T-cell (primary cell): ENCODE measurements around the gene FYB1. TPM values are rescaled to one million over a fixed set of nuclear protein-coding genes. Genes with fewer than 3 reads are reported as not detected.

Experiments
- ATAC-seq, 4 experiments: fragments of 200-7000 bp in 3 of 4; fragments of 150-1000 bp in 1 of 4; cut with Tn5 transposase; replicated peaks in 1 of 4; 1 replicate in 3 of 4; 2 replicates in 1 of 4; pipeline ENCODE4 v1.10.0; 2021; ENCODE audit warnings: moderate library complexity in 3 of 4, mild to moderate bottlenecking in 2 of 4, moderate number of reproducible peaks in 1 of 4
- CTCF ChIA-PET, 2 donors: fragments of 300-600 bp; sonication (Branson Sonifier 250); formaldehyde crosslinking; loops; one replicate each; lab custom pipeline; 2022; ENCODE audit warnings: antibody characterized with exemption in 2 of 2; lab: Charles Lee
- POLR2A ChIA-PET, 2 donors: fragments of 300-600 bp; sonication (Branson Sonifier 250); formaldehyde crosslinking; loops; one replicate each; lab custom pipeline; 2022; ENCODE audit warnings: antibody characterized with exemption in 2 of 2; lab: Charles Lee
- DNase-seq, 35 experiments: peaks; one replicate each; pipeline versions ENCODE4 v3.0.0 to v3.0.0-alpha.2; 2013 to 2023
- H3K27ac ChIP-seq: one replicate; pipeline ENCODE4 v1.5.1; 2013; ENCODE audit warnings: low read length
- H3K27me3 ChIP-seq, 2 experiments: replicated peaks in 1 of 2; 1 replicate in 1 of 2; 2 replicates in 1 of 2; pipeline versions ENCODE4 v1.6.1 to v1.7.0; 2013; ENCODE audit warnings: low read length in 1 of 2, mixed read lengths in 1 of 2; ENCODE audit not compliant: control insufficient read depth in 2 of 2, insufficient read depth in 2 of 2; ENCODE audit errors: extremely low read depth in 1 of 2
- H3K36me3 ChIP-seq, 2 donors: 1 replicate in 1 of 2; 2 replicates in 1 of 2; pipeline versions ENCODE4 v1.6.1 to v1.7.0; 2013; ENCODE audit warnings: low read length in 1 of 2; ENCODE audit not compliant: control insufficient read depth in 2 of 2, insufficient read depth in 1 of 2; ENCODE audit errors: extremely low read depth in 1 of 2
- H3K4me1 ChIP-seq, 2 experiments: 1 replicate in 1 of 2; 2 replicates in 1 of 2; pipeline versions ENCODE4 v1.6.1 to v1.7.0; 2013; ENCODE audit warnings: low read length in 2 of 2, mixed read lengths in 1 of 2; ENCODE audit not compliant: insufficient read depth in 2 of 2, control insufficient read depth in 1 of 2; ENCODE audit errors: extremely low read depth in 1 of 2
- H3K4me3 ChIP-seq, 2 donors: 1 replicate in 1 of 2; 2 replicates in 1 of 2; pipeline versions ENCODE4 v1.5.1 to v1.7.0; 2013; ENCODE audit warnings: mild to moderate bottlenecking in 2 of 2, low read length in 1 of 2, moderate library complexity in 1 of 2; ENCODE audit not compliant: control insufficient read depth in 1 of 2; ENCODE audit errors: extremely low read depth in 1 of 2
- H3K9me3 ChIP-seq: 2 replicates; pipeline ENCODE4 v1.7.0; 2013
- H3K27ac Mint-ChIP-seq, 2 donors: one replicate each; pipeline ENCODE4 v1.8.0; 2020 to 2021; ENCODE audit warnings: mild to moderate bottlenecking in 2 of 2, mixed read lengths in 2 of 2
- H3K27me3 Mint-ChIP-seq, 2 donors: one replicate each; pipeline ENCODE4 v1.8.0; 2021 to 2022; ENCODE audit warnings: mixed read lengths in 2 of 2
- H3K36me3 Mint-ChIP-seq: one replicate; pipeline ENCODE4 v1.8.0; 2021; ENCODE audit warnings: mixed read lengths
- H3K4me1 Mint-ChIP-seq, 3 donors: one replicate each; pipeline ENCODE4 v1.8.0; 2020 to 2022; ENCODE audit warnings: mixed read lengths in 3 of 3, mild to moderate bottlenecking in 1 of 3
- H3K4me3 Mint-ChIP-seq, 3 donors: one replicate each; pipeline ENCODE4 v1.8.0; 2020 to 2022; ENCODE audit warnings: mild to moderate bottlenecking in 3 of 3, mixed read lengths in 3 of 3, moderate library complexity in 3 of 3
- H3K9me3 Mint-ChIP-seq, 3 donors: one replicate each; pipeline ENCODE4 v1.8.0; 2020 to 2022; ENCODE audit warnings: mixed read lengths in 3 of 3
- WGBS: methylation state at CpG from one replicate; pipeline ENCODE4 v1.1.5; 2013; ENCODE audit warnings: missing lambda C conversion rate; ENCODE audit not compliant: insufficient coverage; 5-methylcytosine and 5-hydroxymethylcytosine counted together
- total RNA-seq, 35 experiments: library from RNA in 6 of 35; stranded (reverse) in 6 of 35; fragments of 120-200 nt in 1 of 35; gene quantifications; one replicate each; pipeline versions ENCODE4 v1.2.1 to v1.2.4 and lab custom pipeline; 2013 to 2026

FYB1 gene
- total RNA-seq, 5 donors from 2014 or later (not counting 1 experiment from before 2014, with no cell fraction given): 372 to 769 (median 428) TPM

DNA sequence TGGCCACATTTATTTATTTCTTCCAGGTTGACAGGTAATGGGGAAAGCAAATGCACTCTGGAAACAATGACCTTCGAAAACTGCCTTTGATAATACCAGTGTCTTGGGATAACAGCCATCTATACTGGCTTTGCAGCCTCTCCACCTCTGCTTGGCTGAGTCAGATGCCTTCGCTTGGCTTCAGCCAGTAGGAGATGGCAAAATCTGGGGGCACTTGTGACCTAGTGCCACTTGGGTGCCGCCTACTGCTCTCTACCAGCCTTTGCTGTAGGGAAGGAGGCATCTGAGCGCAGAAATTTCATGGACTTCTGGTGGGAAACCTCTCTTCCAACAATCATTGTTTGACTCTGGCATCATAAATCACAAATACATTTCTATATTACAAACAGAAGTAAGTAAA lies 21.8 kb downstream of the FYB1 start:
- ChIA-PET POLR2A (no interaction called here), CTCF (interaction anchor here in 1 of 2 donors (1.0 to 4.5 kb wide), 4 partner anchors 10 to 21 kb away, joined by 4 to 23 read pairs (median 6); no protein-coding TSS in a partner anchor)
- peak overlapping the region; percentile 72 for H3K27ac ChIP-seq
- no peaks in the 10 kb centered on the region for H3K9me3 ChIP-seq
- H3K4me1 ChIP-seq: peaks cover 42 to 43% of the 10 kb centered on the region in 2 experiments
- peak overlapping the region; percentile 74 to 95 (median 81) for H3K4me3 Mint-ChIP-seq
- 0% methylated on average over 2 of the region's 4 CpGs for WGBS
- H3K27me3 Mint-ChIP-seq: no peaks in the 10 kb centered on the region
- H3K36me3 Mint-ChIP-seq: peaks cover 48% of the 10 kb centered on the region
- no peaks in the 10 kb centered on the region for H3K9me3 Mint-ChIP-seq
- no peaks in the 10 kb centered on the region for H3K27me3 ChIP-seq
- peak overlapping the region; percentile 90 to 91 for H3K27ac Mint-ChIP-seq
- H3K36me3 ChIP-seq: peaks cover 0 to 26% of the 10 kb centered on the region in 2 donors
- peak in 32 of 35 experiments; percentile 44 to 80 (median 58) for DNase-seq
- H3K4me1 Mint-ChIP-seq: peaks cover 43 to 49% (median 47%) of the 10 kb centered on the region in 3 donors
- ATAC-seq: peak; percentile 71 to 88 (median 75)
- peak overlapping the region; percentile 58 to 78 for H3K4me3 ChIP-seq

DNA sequence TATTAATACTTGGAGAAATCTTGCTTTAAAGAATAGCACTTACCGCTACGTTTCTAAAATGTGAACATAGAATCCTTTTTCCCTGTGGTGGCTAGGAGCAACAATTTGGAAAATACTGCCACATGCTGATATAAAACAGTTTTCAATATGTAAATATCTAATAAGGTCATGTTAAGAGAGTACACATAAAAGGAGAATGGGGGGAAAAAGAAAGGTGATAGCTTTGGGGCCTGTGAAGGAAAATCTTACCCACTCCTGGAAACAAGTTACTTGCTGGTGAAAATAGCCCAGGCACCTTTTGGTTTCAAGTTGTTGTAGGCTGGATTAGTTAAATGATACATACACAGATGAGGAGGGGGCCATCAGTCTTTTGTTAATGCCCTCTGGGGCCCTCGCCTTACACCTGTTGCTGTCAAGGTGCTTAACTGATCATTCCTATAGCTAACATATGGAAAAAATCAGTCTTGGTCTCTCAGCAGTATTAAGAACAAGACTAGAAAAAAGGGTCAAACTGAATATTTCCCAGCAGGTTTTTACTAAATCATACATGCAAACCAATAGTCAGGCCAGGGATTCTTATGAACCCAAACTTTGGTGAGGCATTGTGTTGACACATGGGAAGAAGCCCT lies 24.1 kb downstream of the FYB1 start:
- DNase-seq: no peak
- peak overlapping the region; percentile 74 to 95 (median 74) for H3K4me3 Mint-ChIP-seq
- H3K4me1 Mint-ChIP-seq: peaks cover 65 to 69% (median 67%) of the 10 kb centered on the region in 3 donors

DNA sequence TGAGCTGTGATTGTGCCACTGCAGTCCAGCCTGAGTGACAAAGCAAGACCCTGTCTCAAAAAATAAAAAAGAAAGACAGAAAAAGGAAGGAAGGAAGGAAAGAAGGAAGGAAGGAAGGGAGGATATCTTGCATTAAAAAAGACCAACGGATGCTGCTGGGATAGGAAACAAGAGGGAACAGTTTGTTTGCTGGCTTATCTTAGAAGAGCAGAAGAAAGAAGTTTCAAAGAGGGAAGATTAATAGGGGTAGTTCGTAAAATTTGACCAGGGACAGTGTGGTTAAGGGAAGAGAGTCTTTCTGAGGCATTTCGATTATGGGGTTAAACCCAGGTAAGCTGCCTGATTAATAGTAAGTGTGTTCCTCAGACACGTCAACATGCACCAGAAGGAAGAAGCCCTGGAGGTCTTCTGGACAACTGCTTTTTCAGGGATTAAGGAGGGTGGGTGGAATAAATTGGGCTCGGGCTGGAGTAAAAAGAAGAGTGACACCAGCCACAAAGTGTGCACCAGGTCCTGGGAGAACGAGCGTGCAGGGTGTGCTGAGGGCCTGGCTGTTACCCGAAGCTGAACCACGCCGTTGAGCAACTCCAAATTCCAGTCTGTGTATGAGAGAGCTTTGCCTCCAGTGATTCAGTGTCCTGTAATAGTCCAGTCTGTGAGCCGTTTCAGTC lies 24.8 kb downstream of the FYB1 start:
- POLR2A ChIA-PET: interaction anchor here in 1 of 2 donors (0.8 kb wide), 1 partner anchor 12 kb away, joined by 3 read pairs; no protein-coding TSS in a partner anchor
- ATAC-seq (no peak), DNase-seq (no peak)
- Histone ChIP-seq H3K36me3 (peaks cover 0 to 28% of the 10 kb centered on the region in 2 donors), H3K9me3 (no peaks in the 10 kb centered on the region), H3K4me1 (peaks cover 48 to 65% of the 10 kb centered on the region in 2 experiments), H3K4me3 (peak overlapping the region; percentile 74 to 78), H3K27me3 (no peaks in the 10 kb centered on the region), H3K27ac (peak overlapping the region; percentile 72)
- no peaks in the 10 kb centered on the region for H3K9me3 Mint-ChIP-seq
- H3K27ac Mint-ChIP-seq: peak overlapping the region; percentile 94 to 98
- CTCF ChIA-PET: interaction anchor here (1.1 to 4.5 kb wide), 8 partner anchors 9 to 88 kb away, joined by 3 to 23 read pairs (median 6); partner anchors contain the start of gene FYB1 (in 1 of the 2)
- WGBS: 10% methylated on average over 10 of the region's 11 CpGs
- H3K4me1 Mint-ChIP-seq: peaks cover 72 to 76% (median 75%) of the 10 kb centered on the region in 3 donors
- H3K27me3 Mint-ChIP-seq: no peaks in the 10 kb centered on the region
- peaks cover 40% of the 10 kb centered on the region for H3K36me3 Mint-ChIP-seq
- peak overlapping the region; percentile 74 to 95 (median 74) for H3K4me3 Mint-ChIP-seq

More for the DNA sequence above, 24.1 kb downstream of the FYB1 start:
- peaks cover 41 to 58% of the 10 kb centered on the region in 2 experiments for H3K4me1 ChIP-seq
- peak overlapping the region; percentile 94 to 98 for H3K27ac Mint-ChIP-seq
- H3K27me3 Mint-ChIP-seq: no peaks in the 10 kb centered on the region
- H3K9me3 Mint-ChIP-seq: no peaks in the 10 kb centered on the region
- H3K27me3 ChIP-seq: no peaks in the 10 kb centered on the region
- H3K9me3 ChIP-seq: no peaks in the 10 kb centered on the region
- WGBS: no CpG with 5 or more reads among the region's 3 CpGs
- peak overlapping the region; percentile 72 for H3K27ac ChIP-seq
- peaks cover 0 to 28% of the 10 kb centered on the region in 2 donors for H3K36me3 ChIP-seq
- H3K36me3 Mint-ChIP-seq: peaks cover 41% of the 10 kb centered on the region
- ChIA-PET CTCF (interaction anchor here (0.7 to 4.5 kb wide), 17 partner anchors 8 to 89 kb away, joined by 3 to 23 read pairs (median 7); partner anchors contain the start of gene FYB1 (in 1 of the 2)), POLR2A (interaction anchor here (0.6 to 1.6 kb wide), 11 partner anchors 8 to 75 kb away, joined by 3 to 38 read pairs (median 6); no protein-coding TSS in a partner anchor)
- no peak for ATAC-seq
- H3K4me3 ChIP-seq: peak overlapping the region; percentile 74 to 78

DNA sequence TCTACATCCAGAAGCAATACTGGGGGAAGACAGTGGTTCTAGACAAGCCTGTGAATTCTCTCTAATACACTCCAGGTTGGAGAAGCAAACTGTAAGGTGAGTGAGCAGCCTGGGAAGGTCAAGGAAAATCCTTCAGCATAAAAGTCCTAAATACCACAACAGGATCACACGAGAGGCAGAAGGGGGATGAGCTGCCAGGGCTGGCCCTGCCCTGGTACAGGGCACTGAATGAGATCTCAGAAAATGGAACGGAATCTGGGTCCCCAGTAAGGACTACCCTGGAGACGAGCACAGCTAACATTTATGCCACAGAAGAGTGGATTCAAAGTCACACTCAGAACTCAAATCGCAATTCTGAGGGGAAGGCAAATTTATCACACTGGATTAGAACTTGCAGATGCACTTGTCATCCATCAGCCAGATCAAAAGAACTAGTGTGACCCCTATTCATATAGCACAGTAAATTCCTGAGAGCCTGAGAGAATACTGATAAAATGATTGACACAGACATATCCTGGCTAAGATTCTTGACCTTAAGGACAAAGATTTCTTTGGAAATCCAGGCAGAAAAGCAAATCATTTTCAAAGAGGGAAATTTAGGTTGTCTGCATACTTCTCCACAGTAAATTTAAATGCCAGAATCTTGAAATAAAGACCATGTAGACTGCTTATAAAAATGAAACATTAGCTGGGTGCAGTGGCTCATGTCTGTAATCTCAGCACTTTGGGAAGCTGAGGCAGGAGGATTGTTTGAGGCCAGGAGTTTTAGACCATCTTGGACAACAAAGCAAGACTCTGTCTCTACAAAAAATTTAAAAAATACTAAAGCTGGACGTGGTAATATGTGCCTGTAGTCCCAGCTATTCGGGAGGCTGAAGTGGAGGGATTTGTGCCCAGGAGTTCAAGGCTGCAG lies 25.6 kb downstream of the FYB1 start:
- Mint-ChIP-seq H3K27ac (peak overlapping the region; percentile 94 to 98), H3K36me3 (peaks cover 40% of the 10 kb centered on the region), H3K9me3 (no peaks in the 10 kb centered on the region), H3K4me1 (peaks cover 80 to 84% (median 82%) of the 10 kb centered on the region in 3 donors), H3K27me3 (no peaks in the 10 kb centered on the region), H3K4me3 (peak overlapping the region; percentile 74 to 95 (median 74))
- ATAC-seq (no peak), DNase-seq (no peak)
- no peaks in the 10 kb centered on the region for H3K27me3 ChIP-seq
- peaks cover 56 to 73% of the 10 kb centered on the region in 2 experiments for H3K4me1 ChIP-seq
- ChIA-PET POLR2A (interaction anchor here in 1 of 2 donors (0.8 kb wide), 1 partner anchor 12 kb away, joined by 3 read pairs; no protein-coding TSS in a partner anchor), CTCF (interaction anchor here (1.1 to 4.5 kb wide), 3 partner anchors 23 to 89 kb away, joined by 3 to 23 read pairs (median 12); no protein-coding TSS in a partner anchor)
- WGBS: 23% methylated on average over 4 of the region's 6 CpGs
- H3K36me3 ChIP-seq: peaks cover 0 to 28% of the 10 kb centered on the region in 2 donors
- H3K9me3 ChIP-seq: no peaks in the 10 kb centered on the region
- H3K27ac ChIP-seq: peak overlapping the region; percentile 72
- peak overlapping the region; percentile 74 to 78 for H3K4me3 ChIP-seq

DNA sequence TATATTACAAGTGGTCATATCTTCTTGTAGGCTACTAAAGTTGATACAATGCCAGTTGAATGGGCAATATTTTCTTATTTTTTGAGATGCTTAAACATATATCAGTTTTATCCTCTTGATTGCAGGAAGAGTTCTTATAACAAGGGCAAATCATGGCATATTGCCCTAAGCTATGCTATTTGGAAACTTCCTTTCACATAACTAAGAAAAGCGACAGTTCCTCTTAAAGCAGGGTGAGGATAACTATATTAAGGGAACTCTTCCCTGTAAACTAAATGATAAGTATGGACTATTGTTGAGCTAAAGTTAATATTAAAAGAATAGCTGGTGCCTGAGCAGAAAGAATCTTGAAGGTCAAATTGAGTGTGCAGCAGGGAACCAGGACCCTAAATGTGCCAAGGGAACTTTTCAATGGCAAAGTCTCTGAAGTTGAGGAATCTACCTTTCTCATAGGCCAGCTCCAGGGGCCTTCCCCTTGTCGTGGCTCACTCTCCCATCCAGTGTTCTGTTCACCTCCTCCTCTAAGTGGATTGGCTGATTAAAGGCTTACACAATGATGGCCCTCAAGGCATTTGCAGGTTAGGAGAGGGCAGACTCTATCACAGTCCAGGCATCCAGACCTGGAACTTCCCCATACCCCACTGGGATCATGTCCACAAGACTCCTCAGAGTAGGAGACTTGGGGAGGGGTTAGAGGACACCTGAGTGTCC lies 26.8 kb downstream of the FYB1 start:
- Histone ChIP-seq H3K4me1 (peaks cover 68 to 82% of the 10 kb centered on the region in 2 experiments), H3K9me3 (no peaks in the 10 kb centered on the region), H3K27me3 (no peaks in the 10 kb centered on the region), H3K4me3 (peak overlapping the region in 1 of 2 donors; percentile 74), H3K27ac (peak overlapping the region; percentile 72), H3K36me3 (peaks cover 0 to 28% of the 10 kb centered on the region in 2 donors)
- ChIA-PET CTCF (interaction anchor here (0.5 to 8.3 kb wide), 9 partner anchors 8 to 91 kb away, joined by 3 to 56 read pairs (median 7); no protein-coding TSS in a partner anchor), POLR2A (interaction anchor here (0.5 to 1.9 kb wide), 5 partner anchors 8 to 25 kb away, joined by 3 to 7 read pairs (median 3); no protein-coding TSS in a partner anchor)
- Mint-ChIP-seq H3K36me3 (peaks cover 40% of the 10 kb centered on the region), H3K4me1 (peaks cover 92 to 94% (median 93%) of the 10 kb centered on the region in 3 donors), H3K27ac (peak overlapping the region; percentile 94 to 98), H3K27me3 (no peaks in the 10 kb centered on the region), H3K9me3 (no peaks in the 10 kb centered on the region), H3K4me3 (peak overlapping the region; percentile 74 to 95 (median 74))
- no CpG with 5 or more reads among the region's 2 CpGs for WGBS
- ATAC-seq (no peak), DNase-seq (no peak)
